Measurements from ENCODE around the gene SND1. TPM values are rescaled to one million over a fixed set of nuclear protein-coding genes. Genes with fewer than 3 reads are reported as not detected.

The SND1 gene
- polyA plus RNA-seq, 4 donors, result 47.2 to 148 (median 92.2) TPM

- H3K9me3 ChIP-seq (ENCODE audit: control insufficient read depth in 2 of 2, insufficient read depth in 1 of 2, low read depth in 1 of 2, low read length in 1 of 2), result no peaks in the 10 kb centered on the region
- H3K27ac ChIP-seq (ENCODE audit: low read depth in 1 of 3, low read length in 2 of 3), result no peak overlapping the region
- H3K4me1 ChIP-seq (ENCODE audit: control insufficient read depth in 3 of 3, insufficient read depth in 2 of 3, low read depth in 1 of 3, low read length in 2 of 3), result peaks cover 2 to 15% (median 2%) of the 10 kb centered on the region in 3 donors
- no peak for FAIRE-seq
- H3K4me3 ChIP-seq (ENCODE audit: low read depth in 1 of 3, low read length in 3 of 3), result no peak overlapping the region
- H3K36me3 ChIP-seq (ENCODE audit: control insufficient read depth in 3 of 3, insufficient read depth in 2 of 3, low read depth in 1 of 3, low read length in 3 of 3), result peaks cover 0 to 5% (median 0%) of the 10 kb centered on the region in 3 donors
- WGBS, 3 donors, result 80 to 84% (median 84%) methylated on average over 3 of the region's 3 CpGs
- H3K27me3 ChIP-seq (ENCODE audit: control insufficient read depth in 3 of 3, insufficient read depth in 3 of 3, low read length in 3 of 3), result peaks cover 0 to 12% (median 0%) of the 10 kb centered on the region in 3 donors
- DNase-seq, result peak in 1 of 2 donors; percentile 27
Observed at GRCh38 chr7:128035712-128036111, 383.7 kb downstream of the SND1 start.

- 78 to 85% (median 84%) methylated on average over 4 of the region's 4 CpGs for WGBS, 3 donors
- no peak for DNase-seq
- Histone ChIP-seq H3K36me3 (ENCODE audit: control insufficient read depth in 3 of 3, insufficient read depth in 2 of 3, low read depth in 1 of 3, low read length in 3 of 3) (peaks cover 0 to 5% (median 0%) of the 10 kb centered on the region in 3 donors), H3K9me3 (ENCODE audit: control insufficient read depth in 2 of 2, insufficient read depth in 1 of 2, low read depth in 1 of 2, low read length in 1 of 2) (no peaks in the 10 kb centered on the region), H3K27ac (ENCODE audit: low read depth in 1 of 3, low read length in 2 of 3) (no peak overlapping the region), H3K4me3 (ENCODE audit: low read depth in 1 of 3, low read length in 3 of 3) (no peak overlapping the region), H3K27me3 (ENCODE audit: control insufficient read depth in 3 of 3, insufficient read depth in 3 of 3, low read length in 3 of 3) (peaks cover 0 to 11% (median 0%) of the 10 kb centered on the region in 3 donors), H3K4me1 (ENCODE audit: control insufficient read depth in 3 of 3, insufficient read depth in 2 of 3, low read depth in 1 of 3, low read length in 2 of 3) (peaks cover 2 to 15% (median 2%) of the 10 kb centered on the region in 3 donors)
- no peak for FAIRE-seq
Observed at GRCh38 chr7:128036226-128036940, 384.4 kb downstream of the SND1 start.

GRCh38 chr7:128037081-128037480, 385.1 kb downstream of the SND1 start:
- DNase-seq (no peak), FAIRE-seq (no peak)
- peaks cover 2 to 15% (median 2%) of the 10 kb centered on the region in 3 donors for H3K4me1 ChIP-seq (ENCODE audit: control insufficient read depth in 3 of 3, insufficient read depth in 2 of 3, low read depth in 1 of 3, low read length in 2 of 3)
- peaks cover 0 to 11% (median 0%) of the 10 kb centered on the region in 3 donors for H3K27me3 ChIP-seq (ENCODE audit: control insufficient read depth in 3 of 3, insufficient read depth in 3 of 3, low read length in 3 of 3)
- H3K9me3 ChIP-seq (ENCODE audit: control insufficient read depth in 2 of 2, insufficient read depth in 1 of 2, low read depth in 1 of 2, low read length in 1 of 2), result no peaks in the 10 kb centered on the region
- no peak overlapping the region for H3K4me3 ChIP-seq (ENCODE audit: low read depth in 1 of 3, low read length in 3 of 3)
- peaks cover 0 to 6% (median 0%) of the 10 kb centered on the region in 3 donors for H3K36me3 ChIP-seq (ENCODE audit: control insufficient read depth in 3 of 3, insufficient read depth in 2 of 3, low read depth in 1 of 3, low read length in 3 of 3)
- 95 to 97% (median 96%) methylated on average over 2 of the region's 2 CpGs for WGBS, 3 donors
- H3K27ac ChIP-seq (ENCODE audit: low read depth in 1 of 3, low read length in 2 of 3), result no peak overlapping the region

- FAIRE-seq (no peak), DNase-seq (no peak)
- H3K9me3 ChIP-seq (ENCODE audit: control insufficient read depth in 2 of 2, insufficient read depth in 1 of 2, low read depth in 1 of 2, low read length in 1 of 2), result no peaks in the 10 kb centered on the region
- WGBS, 3 donors, result 95 to 97% (median 96%) methylated on average over 8 of the region's 8 CpGs
- no peak overlapping the region for H3K4me3 ChIP-seq (ENCODE audit: low read depth in 1 of 3, low read length in 3 of 3)
- peaks cover 0 to 10% (median 2%) of the 10 kb centered on the region in 3 donors for H3K4me1 ChIP-seq (ENCODE audit: control insufficient read depth in 3 of 3, insufficient read depth in 2 of 3, low read depth in 1 of 3, low read length in 2 of 3)
- peaks cover 0 to 4% (median 0%) of the 10 kb centered on the region in 3 donors for H3K27me3 ChIP-seq (ENCODE audit: control insufficient read depth in 3 of 3, insufficient read depth in 3 of 3, low read length in 3 of 3)
- H3K36me3 ChIP-seq (ENCODE audit: control insufficient read depth in 3 of 3, insufficient read depth in 2 of 3, low read depth in 1 of 3, low read length in 3 of 3), result peaks cover 0 to 12% (median 0%) of the 10 kb centered on the region in 3 donors
- H3K27ac ChIP-seq (ENCODE audit: low read depth in 1 of 3, low read length in 2 of 3), result no peak overlapping the region
Observed at GRCh38 chr7:128037880-128038619, 386.1 kb downstream of the SND1 start.

- Histone ChIP-seq H3K27ac (ENCODE audit: low read depth in 1 of 3, low read length in 2 of 3) (no peak overlapping the region), H3K36me3 (ENCODE audit: control insufficient read depth in 3 of 3, insufficient read depth in 2 of 3, low read depth in 1 of 3, low read length in 3 of 3) (peaks cover 0 to 13% (median 0%) of the 10 kb centered on the region in 3 donors), H3K9me3 (ENCODE audit: control insufficient read depth in 2 of 2, insufficient read depth in 1 of 2, low read depth in 1 of 2, low read length in 1 of 2) (no peaks in the 10 kb centered on the region), H3K27me3 (ENCODE audit: control insufficient read depth in 3 of 3, insufficient read depth in 3 of 3, low read length in 3 of 3) (no peaks in the 10 kb centered on the region), H3K4me3 (ENCODE audit: low read depth in 1 of 3, low read length in 3 of 3) (no peak overlapping the region), H3K4me1 (ENCODE audit: control insufficient read depth in 3 of 3, insufficient read depth in 2 of 3, low read depth in 1 of 3, low read length in 2 of 3) (peaks cover 0 to 9% (median 2%) of the 10 kb centered on the region in 3 donors)
- FAIRE-seq, result no peak
- DNase-seq, result peak; percentile 31 to 65
- 17 to 77% (median 42%) methylated on average over 4 of the region's 4 CpGs for WGBS, 3 donors
Observed at GRCh38 chr7:128039544-128039953, 387.6 kb downstream of the SND1 start.

GRCh38 chr7:128040205-128040604, 388.2 kb downstream of the SND1 start:
- H3K27me3 ChIP-seq (ENCODE audit: control insufficient read depth in 3 of 3, insufficient read depth in 3 of 3, low read length in 3 of 3), result no peaks in the 10 kb centered on the region
- WGBS, 3 donors, result 39 to 75% (median 58%) methylated on average over 3 of the region's 3 CpGs
- no peak for FAIRE-seq

GRCh38 chr7:128041203-128041602, 389.2 kb downstream of the SND1 start:
- peaks cover 0 to 9% (median 2%) of the 10 kb centered on the region in 3 donors for H3K4me1 ChIP-seq (ENCODE audit: control insufficient read depth in 3 of 3, insufficient read depth in 2 of 3, low read depth in 1 of 3, low read length in 2 of 3)
- peaks cover 0 to 12% (median 0%) of the 10 kb centered on the region in 3 donors for H3K36me3 ChIP-seq (ENCODE audit: control insufficient read depth in 3 of 3, insufficient read depth in 2 of 3, low read depth in 1 of 3, low read length in 3 of 3)
- FAIRE-seq, result no peak
- no peaks in the 10 kb centered on the region for H3K27me3 ChIP-seq (ENCODE audit: control insufficient read depth in 3 of 3, insufficient read depth in 3 of 3, low read length in 3 of 3)
- H3K9me3 ChIP-seq (ENCODE audit: control insufficient read depth in 2 of 2, insufficient read depth in 1 of 2, low read depth in 1 of 2, low read length in 1 of 2), result no peaks in the 10 kb centered on the region
- WGBS, 3 donors, result 40 to 70% (median 64%) methylated on average over 7 of the region's 7 CpGs
- H3K4me3 ChIP-seq (ENCODE audit: low read depth in 1 of 3, low read length in 3 of 3), result no peak overlapping the region
- DNase-seq, result peak in 1 of 2 donors; percentile 59
- no peak overlapping the region for H3K27ac ChIP-seq (ENCODE audit: low read depth in 1 of 3, low read length in 2 of 3)

More at GRCh38 chr7:128040205-128040604, 388.2 kb downstream of the SND1 start:
- no peaks in the 10 kb centered on the region for H3K9me3 ChIP-seq (ENCODE audit: control insufficient read depth in 2 of 2, insufficient read depth in 1 of 2, low read depth in 1 of 2, low read length in 1 of 2)
- H3K27ac ChIP-seq (ENCODE audit: low read depth in 1 of 3, low read length in 2 of 3), result no peak overlapping the region
- DNase-seq, result no peak
- no peak overlapping the region for H3K4me3 ChIP-seq (ENCODE audit: low read depth in 1 of 3, low read length in 3 of 3)
- H3K4me1 ChIP-seq (ENCODE audit: control insufficient read depth in 3 of 3, insufficient read depth in 2 of 3, low read depth in 1 of 3, low read length in 2 of 3), result peaks cover 0 to 9% (median 2%) of the 10 kb centered on the region in 3 donors
- H3K36me3 ChIP-seq (ENCODE audit: control insufficient read depth in 3 of 3, insufficient read depth in 2 of 3, low read depth in 1 of 3, low read length in 3 of 3), result peaks cover 0 to 12% (median 0%) of the 10 kb centered on the region in 3 donors

GRCh38 chr7:128042012-128042411, 390.0 kb downstream of the SND1 start:
- 84 to 100% (median 89%) methylated on average over 2 of the region's 2 CpGs for WGBS, 3 donors
- no peak overlapping the region for H3K27ac ChIP-seq (ENCODE audit: low read depth in 1 of 3, low read length in 2 of 3)
- no peak overlapping the region for H3K4me3 ChIP-seq (ENCODE audit: low read depth in 1 of 3, low read length in 3 of 3)
- peaks cover 0 to 9% (median 2%) of the 10 kb centered on the region in 3 donors for H3K4me1 ChIP-seq (ENCODE audit: control insufficient read depth in 3 of 3, insufficient read depth in 2 of 3, low read depth in 1 of 3, low read length in 2 of 3)
- no peaks in the 10 kb centered on the region for H3K9me3 ChIP-seq (ENCODE audit: control insufficient read depth in 2 of 2, insufficient read depth in 1 of 2, low read depth in 1 of 2, low read length in 1 of 2)
- H3K27me3 ChIP-seq (ENCODE audit: control insufficient read depth in 3 of 3, insufficient read depth in 3 of 3, low read length in 3 of 3), result no peaks in the 10 kb centered on the region
- DNase-seq (no peak), FAIRE-seq (no peak)
- peaks cover 0 to 12% (median 0%) of the 10 kb centered on the region in 3 donors for H3K36me3 ChIP-seq (ENCODE audit: control insufficient read depth in 3 of 3, insufficient read depth in 2 of 3, low read depth in 1 of 3, low read length in 3 of 3)
